Measurements from ENCODE around the gene F2RL3. TPM values are rescaled to one million over a fixed set of nuclear protein-coding genes. Genes with fewer than 3 reads are reported as not detected.

Gene F2RL3
- total RNA-seq, 2 donors from 2014 or later: 0.36 to 6.2 TPM

DNA sequence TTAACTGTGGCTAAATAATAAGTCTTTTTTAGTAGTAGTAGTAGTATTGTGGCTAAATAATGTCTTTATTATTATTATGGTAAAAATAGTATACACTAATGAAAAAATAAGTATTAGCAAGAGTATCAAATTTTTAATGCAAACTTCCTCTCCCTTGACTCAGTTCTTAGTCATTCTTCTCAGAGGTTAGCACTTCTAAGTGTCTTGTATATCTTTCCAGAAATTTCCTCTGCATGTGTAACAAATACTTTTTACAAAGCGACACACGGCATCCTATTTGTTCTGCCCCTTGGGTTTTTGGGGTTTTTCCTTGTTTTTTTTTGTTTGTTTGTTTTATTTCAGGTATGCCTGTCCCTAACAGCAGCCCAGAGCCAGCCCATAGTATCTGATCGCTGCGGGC, 38.7 kb upstream of the F2RL3 start:
- Histone ChIP-seq H3K36me3 (peaks cover 16 to 45% of the 10 kb centered on the region in 2 donors), H3K9me3 (no peaks in the 10 kb centered on the region), H3K27me3 (replicated peaks; ENCODE audit: insufficient read depth) (no peaks in the 10 kb centered on the region), H3K4me3 (no peak overlapping the region), H3K4me1 (replicated peaks) (no peaks in the 10 kb centered on the region), H3K27ac (no peak overlapping the region)
- TF ChIP-seq POLR2AphosphoS5 (IDR thresholded peaks at IDR 0.05): no peak
- no peak for TF ChIP-seq POLR2A (IDR thresholded peaks at IDR 0.05)
- DNase-seq (ENCODE audit: low spot score): no peak
- intact Hi-C loops (cut with DNase I): no loop called here
- WGBS: over 99% methylated on average over 4 of the region's 4 CpGs

DNA sequence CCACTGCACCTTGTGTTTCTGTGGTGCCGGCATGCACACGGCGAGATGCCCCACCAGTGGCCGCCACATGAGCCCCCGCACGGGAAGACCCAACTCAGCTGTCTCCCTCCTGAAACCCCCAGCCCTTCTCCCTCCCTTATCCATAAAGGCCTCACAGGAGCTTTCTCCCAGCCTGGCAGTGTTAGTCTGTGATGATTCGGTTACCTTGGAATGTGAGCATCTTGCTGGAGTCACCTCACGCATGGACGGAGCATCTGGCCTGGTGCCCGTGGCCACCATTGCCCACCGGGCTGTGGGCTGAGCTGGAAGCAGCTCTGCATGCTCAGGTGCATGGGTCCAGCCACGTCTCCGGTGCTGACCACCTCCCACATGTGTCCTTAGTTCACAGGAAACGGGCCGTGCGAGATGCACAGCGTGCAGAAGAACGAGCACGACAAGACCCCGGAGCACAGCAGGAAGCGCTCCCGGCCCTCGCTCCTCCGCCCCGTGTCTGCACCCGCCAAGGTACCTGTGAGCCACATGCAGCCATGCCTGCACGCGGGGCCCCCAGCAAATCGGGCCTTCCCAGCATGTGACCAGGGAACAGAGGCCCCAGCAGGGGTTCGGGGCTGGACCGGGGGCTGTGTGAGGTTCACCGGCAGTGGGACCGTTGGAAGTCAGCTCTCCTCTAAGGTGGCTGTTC, 37.6 kb upstream of the F2RL3 start:
- H3K36me3 ChIP-seq: peaks cover 16 to 44% of the 10 kb centered on the region in 2 donors
- H3K27ac ChIP-seq: no peak overlapping the region
- H3K4me3 ChIP-seq: no peak overlapping the region
- TF ChIP-seq POLR2A (IDR thresholded peaks at IDR 0.05) (no peak), POLR2AphosphoS5 (IDR thresholded peaks at IDR 0.05) (no peak)
- TF ChIP-seq, protein P1, sequence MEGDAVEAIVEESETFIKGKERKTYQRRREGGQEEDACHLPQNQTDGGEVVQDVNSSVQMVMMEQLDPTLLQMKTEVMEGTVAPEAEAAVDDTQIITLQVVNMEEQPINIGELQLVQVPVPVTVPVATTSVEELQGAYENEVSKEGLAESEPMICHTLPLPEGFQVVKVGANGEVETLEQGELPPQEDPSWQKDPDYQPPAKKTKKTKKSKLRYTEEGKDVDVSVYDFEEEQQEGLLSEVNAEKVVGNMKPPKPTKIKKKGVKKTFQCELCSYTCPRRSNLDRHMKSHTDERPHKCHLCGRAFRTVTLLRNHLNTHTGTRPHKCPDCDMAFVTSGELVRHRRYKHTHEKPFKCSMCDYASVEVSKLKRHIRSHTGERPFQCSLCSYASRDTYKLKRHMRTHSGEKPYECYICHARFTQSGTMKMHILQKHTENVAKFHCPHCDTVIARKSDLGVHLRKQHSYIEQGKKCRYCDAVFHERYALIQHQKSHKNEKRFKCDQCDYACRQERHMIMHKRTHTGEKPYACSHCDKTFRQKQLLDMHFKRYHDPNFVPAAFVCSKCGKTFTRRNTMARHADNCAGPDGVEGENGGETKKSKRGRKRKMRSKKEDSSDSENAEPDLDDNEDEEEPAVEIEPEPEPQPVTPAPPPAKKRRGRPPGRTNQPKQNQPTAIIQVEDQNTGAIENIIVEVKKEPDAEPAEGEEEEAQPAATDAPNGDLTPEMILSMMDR (IDR thresholded peaks at IDR 0.05): no peak
- WGBS: 94% methylated on average over 31 of the region's 33 CpGs
- no peaks in the 10 kb centered on the region for H3K4me1 ChIP-seq (replicated peaks)
- H3K9me3 ChIP-seq: no peaks in the 10 kb centered on the region
- no peak for DNase-seq (ENCODE audit: low spot score)
- intact Hi-C loops (cut with DNase I): no loop called here
- no peaks in the 10 kb centered on the region for H3K27me3 ChIP-seq (replicated peaks; ENCODE audit: insufficient read depth)

DNA sequence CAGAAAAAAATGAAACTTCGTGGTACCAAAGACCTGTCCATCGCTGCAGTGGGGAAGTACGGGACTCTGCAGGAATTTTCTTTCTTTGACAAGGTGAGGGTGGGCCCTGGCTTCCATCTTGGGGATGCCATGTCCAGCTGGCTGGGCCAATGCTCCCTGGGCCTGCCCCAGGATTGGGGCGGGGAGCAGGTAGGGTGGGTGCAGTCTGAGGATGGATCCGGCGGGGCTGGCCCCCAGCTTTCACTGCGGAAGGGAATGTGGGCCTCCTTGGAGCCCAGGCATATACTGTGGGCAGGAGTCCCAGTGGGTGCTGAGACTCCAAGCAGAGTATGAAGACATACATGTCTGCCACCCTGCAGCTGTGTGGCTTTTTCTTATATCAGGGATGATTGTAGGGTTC, 35.7 kb upstream of the F2RL3 start:
- no peaks in the 10 kb centered on the region for H3K4me1 ChIP-seq (replicated peaks)
- no peak overlapping the region for H3K4me3 ChIP-seq
- H3K9me3 ChIP-seq: no peaks in the 10 kb centered on the region
- DNase-seq (ENCODE audit: low spot score): no peak
- no peaks in the 10 kb centered on the region for H3K27me3 ChIP-seq (replicated peaks; ENCODE audit: insufficient read depth)
- intact Hi-C loops (cut with DNase I): no loop called here
- 90% methylated on average over 7 of the region's 7 CpGs for WGBS
- no peak overlapping the region for H3K27ac ChIP-seq
- H3K36me3 ChIP-seq: peaks cover 11 to 27% of the 10 kb centered on the region in 2 donors
- TF ChIP-seq, protein P1 (IDR thresholded peaks at IDR 0.05): no peak
- TF ChIP-seq POLR2AphosphoS5 (IDR thresholded peaks at IDR 0.05): no peak
- no peak for TF ChIP-seq POLR2A (IDR thresholded peaks at IDR 0.05)

DNA sequence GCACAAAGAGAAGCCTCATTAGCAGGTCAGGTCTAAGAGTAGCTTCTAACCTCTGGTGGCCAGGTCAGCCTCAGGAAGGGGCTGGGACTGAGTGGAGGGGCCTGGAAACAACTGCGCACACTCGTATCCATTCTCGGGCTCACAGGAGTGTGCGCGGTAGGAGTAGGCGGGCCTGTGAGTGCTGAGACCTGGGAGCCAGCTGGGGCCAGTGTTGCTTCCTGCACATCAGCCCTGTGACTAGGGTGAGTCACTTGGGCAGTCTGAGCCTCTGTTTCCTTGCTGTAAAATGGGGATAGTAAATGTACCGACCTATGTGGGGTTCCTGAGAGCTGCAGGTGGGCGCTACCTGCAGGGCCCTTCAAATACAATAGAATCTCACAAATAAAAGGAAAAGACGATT, 32.7 kb upstream of the F2RL3 start:
- Histone ChIP-seq H3K27ac (no peak overlapping the region), H3K4me3 (no peak overlapping the region), H3K9me3 (no peaks in the 10 kb centered on the region), H3K4me1 (replicated peaks) (no peaks in the 10 kb centered on the region), H3K27me3 (replicated peaks; ENCODE audit: insufficient read depth) (no peaks in the 10 kb centered on the region), H3K36me3 (peaks cover 11 to 20% of the 10 kb centered on the region in 2 donors)
- TF ChIP-seq POLR2A (IDR thresholded peaks at IDR 0.05) (no peak), POLR2AphosphoS5 (IDR thresholded peaks at IDR 0.05) (no peak)
- DNase-seq (ENCODE audit: low spot score): no peak
- WGBS: 94% methylated on average over 9 of the region's 9 CpGs
- intact Hi-C loops (cut with DNase I): no loop called here

DNA sequence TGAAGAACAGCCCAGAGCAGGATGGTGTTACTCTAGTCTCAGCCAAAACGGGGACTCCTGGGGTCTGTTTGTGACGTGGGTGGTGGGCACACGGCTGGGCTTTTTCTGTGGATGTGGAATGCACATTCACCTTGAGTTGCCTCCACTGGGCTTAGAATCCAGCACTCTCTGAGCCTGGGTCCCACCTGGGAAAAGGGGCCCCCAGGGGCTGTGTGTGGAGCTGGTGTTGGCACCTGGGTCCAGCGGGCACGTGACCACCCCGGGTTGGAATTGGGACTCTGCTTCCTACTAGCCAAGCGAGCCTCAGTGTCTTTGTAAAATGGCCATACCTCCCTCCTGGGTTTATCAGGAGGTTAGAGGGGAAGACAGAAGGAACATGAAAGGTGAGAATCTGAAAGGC, 29.2 kb upstream of the F2RL3 start:
- Histone ChIP-seq H3K27ac (no peak overlapping the region), H3K4me3 (no peak overlapping the region), H3K27me3 (replicated peaks; ENCODE audit: insufficient read depth) (no peaks in the 10 kb centered on the region), H3K4me1 (replicated peaks) (no peaks in the 10 kb centered on the region), H3K36me3 (peaks cover 0 to 1% of the 10 kb centered on the region in 2 donors), H3K9me3 (no peaks in the 10 kb centered on the region)
- 92% methylated on average over 7 of the region's 7 CpGs for WGBS
- no peak for TF ChIP-seq POLR2A (IDR thresholded peaks at IDR 0.05)
- TF ChIP-seq POLR2AphosphoS5 (IDR thresholded peaks at IDR 0.05): no peak
- TF ChIP-seq, protein P1 (IDR thresholded peaks at IDR 0.05): no peak
- no peak for DNase-seq (ENCODE audit: low spot score)
- intact Hi-C loops (cut with DNase I): no loop called here

DNA sequence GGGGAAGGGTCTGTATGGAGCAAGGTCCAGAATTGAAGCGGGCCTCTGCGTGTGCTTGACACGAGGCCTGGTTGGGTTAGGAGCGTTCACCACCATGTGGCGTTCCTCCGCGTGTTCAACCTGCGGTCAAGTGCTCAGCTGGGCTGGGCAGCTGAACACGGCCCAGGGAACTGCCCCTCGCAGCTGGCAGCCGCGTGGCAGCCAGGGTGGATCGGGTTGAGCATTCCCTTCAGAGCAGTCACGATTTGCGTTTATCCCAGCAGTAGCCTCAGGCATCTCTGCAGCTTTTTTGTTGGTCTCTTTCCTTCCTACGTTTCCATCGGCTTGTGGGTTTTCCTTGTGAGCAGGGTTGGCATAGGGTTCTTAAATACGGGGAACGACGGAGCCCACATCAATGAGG, 28.7 kb upstream of the F2RL3 start:
- 88% methylated on average over 20 of the region's 20 CpGs for WGBS

More for the DNA sequence above, 28.7 kb upstream of the F2RL3 start:
- no peak for DNase-seq (ENCODE audit: low spot score)
- TF ChIP-seq POLR2AphosphoS5 (IDR thresholded peaks at IDR 0.05) (no peak), POLR2A (IDR thresholded peaks at IDR 0.05) (no peak)
- TF ChIP-seq, protein P1 (IDR thresholded peaks at IDR 0.05): no peak
- intact Hi-C loops (cut with DNase I): no loop called here
- H3K9me3 ChIP-seq: no peaks in the 10 kb centered on the region
- H3K4me3 ChIP-seq: no peak overlapping the region
- H3K36me3 ChIP-seq: peaks cover 0 to 3% of the 10 kb centered on the region in 2 donors
- no peaks in the 10 kb centered on the region for H3K4me1 ChIP-seq (replicated peaks)
- H3K27ac ChIP-seq: no peak overlapping the region
- H3K27me3 ChIP-seq (replicated peaks; ENCODE audit: insufficient read depth): no peaks in the 10 kb centered on the region
